ENCODE results near the gene EPX.

The EPX gene

GRCh38 chr17:58238147-58238634, 45.7 kb downstream of the EPX start, which contains the start of gene LPO:
Gene LPO, plus strand, starts transcription at chr17:58238584. Its CDS starts 4,396 bp downstream, at chr17:58242980.
- TF ChIP-seq, protein P1, sequence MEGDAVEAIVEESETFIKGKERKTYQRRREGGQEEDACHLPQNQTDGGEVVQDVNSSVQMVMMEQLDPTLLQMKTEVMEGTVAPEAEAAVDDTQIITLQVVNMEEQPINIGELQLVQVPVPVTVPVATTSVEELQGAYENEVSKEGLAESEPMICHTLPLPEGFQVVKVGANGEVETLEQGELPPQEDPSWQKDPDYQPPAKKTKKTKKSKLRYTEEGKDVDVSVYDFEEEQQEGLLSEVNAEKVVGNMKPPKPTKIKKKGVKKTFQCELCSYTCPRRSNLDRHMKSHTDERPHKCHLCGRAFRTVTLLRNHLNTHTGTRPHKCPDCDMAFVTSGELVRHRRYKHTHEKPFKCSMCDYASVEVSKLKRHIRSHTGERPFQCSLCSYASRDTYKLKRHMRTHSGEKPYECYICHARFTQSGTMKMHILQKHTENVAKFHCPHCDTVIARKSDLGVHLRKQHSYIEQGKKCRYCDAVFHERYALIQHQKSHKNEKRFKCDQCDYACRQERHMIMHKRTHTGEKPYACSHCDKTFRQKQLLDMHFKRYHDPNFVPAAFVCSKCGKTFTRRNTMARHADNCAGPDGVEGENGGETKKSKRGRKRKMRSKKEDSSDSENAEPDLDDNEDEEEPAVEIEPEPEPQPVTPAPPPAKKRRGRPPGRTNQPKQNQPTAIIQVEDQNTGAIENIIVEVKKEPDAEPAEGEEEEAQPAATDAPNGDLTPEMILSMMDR (IDR thresholded peaks at IDR 0.05; ENCODE audit: low read depth, low read length): no peak
- no peak for DNase-seq (ENCODE audit: low read depth in 2 of 2)
- H3K4me3 ChIP-seq (replicated peaks in 1 of 2; ENCODE audit: low read depth in 2 of 2, low read length in 2 of 2): no peak within 1 kb of the TSS

- TF ChIP-seq, protein P1 (IDR thresholded peaks at IDR 0.05; ENCODE audit: low read depth, low read length): no peak
- H3K4me3 ChIP-seq (replicated peaks in 1 of 2; ENCODE audit: low read depth in 2 of 2, low read length in 2 of 2): no peak overlapping the region
- DNase-seq (ENCODE audit: low read depth in 2 of 2): no peak
Measured at GRCh38 chr17:58239987-58240386, 47.5 kb downstream of the EPX start.

DNA sequence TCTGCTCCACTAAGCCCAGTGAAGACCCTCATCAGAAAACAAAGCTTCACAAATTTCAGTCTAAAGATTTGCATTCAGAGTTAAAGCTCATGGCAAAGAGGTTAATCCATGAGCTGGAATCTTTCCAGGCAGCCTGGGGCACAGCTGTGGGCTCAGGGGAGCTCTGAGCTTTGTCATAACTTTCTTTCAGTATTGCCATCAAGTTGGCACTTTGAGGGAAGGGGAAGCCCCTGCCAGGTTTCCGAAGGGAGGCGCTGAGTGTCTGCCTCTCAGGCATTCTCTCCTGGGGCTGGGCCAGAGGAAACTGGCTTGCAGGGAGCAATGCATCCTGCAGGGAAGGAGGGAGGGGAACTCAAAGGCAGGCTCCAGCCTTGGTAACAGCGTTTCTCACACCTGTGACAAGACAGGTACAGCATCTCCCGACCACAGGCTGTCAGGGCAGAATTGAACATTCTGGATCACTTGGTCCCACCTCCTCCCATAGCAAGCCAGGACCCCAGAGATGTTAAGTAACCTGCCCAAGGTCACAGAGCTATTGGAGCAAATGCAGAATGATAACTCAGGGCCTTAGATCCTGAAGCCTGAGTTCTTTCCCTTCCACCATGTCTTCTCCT, 49.8 kb downstream of the EPX start:
- no peak for DNase-seq (ENCODE audit: low read depth in 2 of 2)

GRCh38 chr17:58244963-58245362, 52.4 kb downstream of the EPX start:
- TF ChIP-seq, protein P1 (IDR thresholded peaks at IDR 0.05; ENCODE audit: low read depth, low read length): no peak
- no peak for DNase-seq (ENCODE audit: low read depth in 2 of 2)
- no peak overlapping the region for H3K4me3 ChIP-seq (replicated peaks in 1 of 2; ENCODE audit: low read depth in 2 of 2, low read length in 2 of 2)

More for the DNA sequence above, 49.8 kb downstream of the EPX start:
- TF ChIP-seq, protein P1 (IDR thresholded peaks at IDR 0.05; ENCODE audit: low read depth, low read length): no peak
- no peak overlapping the region for H3K4me3 ChIP-seq (replicated peaks in 1 of 2; ENCODE audit: low read depth in 2 of 2, low read length in 2 of 2)

- TF ChIP-seq, protein P1 (IDR thresholded peaks at IDR 0.05; ENCODE audit: low read depth, low read length): no peak
- peak in 1 of 2 donors; percentile 13 for DNase-seq (ENCODE audit: low read depth in 2 of 2)
- no peak overlapping the region for H3K4me3 ChIP-seq (replicated peaks in 1 of 2; ENCODE audit: low read depth in 2 of 2, low read length in 2 of 2)
Measured at GRCh38 chr17:58245428-58246103, 53.0 kb downstream of the EPX start.

DNA sequence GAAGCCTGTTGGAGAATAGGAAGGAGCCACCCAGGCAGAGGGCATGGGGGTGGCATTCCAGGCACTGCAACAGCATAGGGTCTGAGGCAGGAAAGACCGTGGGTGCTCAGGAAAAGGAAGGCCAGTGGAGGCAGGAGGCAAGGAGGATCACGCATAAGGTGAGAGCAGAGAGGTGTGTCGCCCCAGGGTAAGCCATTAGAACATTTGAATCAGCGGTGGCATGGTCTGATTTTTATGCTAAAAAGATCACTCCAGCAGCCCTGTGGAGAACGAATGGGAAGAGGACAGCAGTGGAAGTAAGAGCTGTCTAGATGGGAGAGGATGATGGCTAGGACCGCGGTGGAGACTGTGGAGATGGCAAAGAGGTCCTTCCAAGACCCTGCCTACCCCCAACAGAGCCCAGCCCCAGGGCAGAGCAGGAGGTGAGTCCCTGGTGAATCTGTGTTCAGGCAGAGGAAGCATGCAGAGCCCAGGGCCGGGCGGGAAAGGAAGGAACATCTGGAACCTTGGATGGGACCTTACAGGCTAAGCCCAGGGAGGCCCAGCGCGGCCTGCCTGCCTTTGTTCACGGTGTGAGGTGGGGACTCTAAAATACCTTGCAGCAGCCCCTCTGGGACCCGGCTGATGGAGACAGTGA, 53.7 kb downstream of the EPX start:
- TF ChIP-seq, protein P1 (IDR thresholded peaks at IDR 0.05; ENCODE audit: low read depth, low read length): no peak
- DNase-seq (ENCODE audit: low read depth in 2 of 2): no peak
- H3K4me3 ChIP-seq (replicated peaks in 1 of 2; ENCODE audit: low read depth in 2 of 2, low read length in 2 of 2): no peak overlapping the region

Data from cardiac fibroblast (primary cell).